ENCODE results near the gene UTP11. TPM values are rescaled to one million over a fixed set of nuclear protein-coding genes. Genes with fewer than 3 reads are reported as not detected.

UTP11 gene
- total and polyA plus RNA-seq, 2 of the 8 experiments (the other 6 are each of a cell fraction or from before 2014, with no cell fraction given): 19.5 to 60.5 TPM

DNA sequence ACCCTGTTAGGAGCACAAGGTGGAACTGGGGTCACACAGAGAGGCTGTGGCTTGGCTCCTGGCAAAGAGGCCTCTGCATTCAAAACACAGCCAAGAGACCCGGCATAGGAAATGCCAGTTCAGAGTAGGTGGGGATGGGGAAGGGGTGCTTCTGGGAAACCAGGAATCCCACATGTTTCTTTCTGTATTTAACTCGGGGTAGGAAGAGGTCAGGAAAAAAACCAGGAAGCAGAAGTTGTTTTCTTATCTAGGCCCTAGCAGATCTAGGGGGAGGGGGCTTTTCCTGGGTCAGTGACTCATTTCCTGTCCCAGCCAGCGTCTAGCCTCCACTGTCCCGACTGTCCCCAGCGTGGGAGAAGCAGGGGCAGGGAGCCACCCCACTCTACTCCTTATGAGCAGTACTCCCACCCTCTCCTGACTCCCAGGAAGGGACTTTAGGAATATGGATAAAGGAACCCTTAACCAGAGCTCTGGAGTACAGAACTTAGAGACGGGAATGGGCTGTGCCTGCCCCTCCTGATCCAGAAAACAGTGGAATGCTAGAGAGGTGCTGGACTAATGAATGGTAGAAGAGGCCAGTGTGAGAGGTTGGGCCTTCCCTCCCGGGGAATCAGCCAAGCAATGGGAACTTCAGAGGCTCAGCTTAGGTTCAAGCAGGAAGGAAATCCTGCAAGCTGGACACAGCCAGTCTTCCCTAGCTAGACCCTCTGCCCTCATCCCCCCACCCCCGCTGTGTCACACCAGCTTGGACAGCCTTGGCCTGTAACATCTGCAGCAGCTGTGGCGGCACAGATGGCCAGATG, 12.9 kb upstream of the UTP11 start:
- whole genome bisulfite sequencing, 2 experiments (ENCODE audit: extremely low coverage in 1 of 2, insufficient coverage in 1 of 2, insufficient read length in 1 of 2, insufficient replicate concordance in 2 of 2, low coverage in 1 of 2, low lambda C conversion rate in 2 of 2, missing lambda C conversion rate in 1 of 2): 65% methylated on average over 9 of the region's 9 CpGs; no CpG with 5 or more reads in 1 of the 2 experiments
- H2BK5ac ChIP-seq (ENCODE audit: low read depth, low read length): peak overlapping the region; percentile 94
- no peaks in the 10 kb centered on the region for H3K9me3 ChIP-seq (ENCODE audit: insufficient read depth in 2 of 2, low read depth in 1 of 2, low read length in 1 of 2)
- H3K14ac ChIP-seq (ENCODE audit: insufficient read length): no peak overlapping the region
- no peak overlapping the region for H2AFZ ChIP-seq (ENCODE audit: low read length)
- H2BK15ac ChIP-seq (ENCODE audit: low read length): peak overlapping the region; percentile 97
- peak overlapping the region; percentile 88; the same call in 1 of the 2 replicates for H2AK5ac ChIP-seq (ENCODE audit: low read depth, low read length)
- FAIRE-seq (no peak), DNase-seq (ENCODE audit: low read depth in 1 of 2, low spot score in 2 of 2) (peak in 1 of 2 experiments; percentile 55)
- peaks cover 0 to 18% of the 10 kb centered on the region in 2 experiments; a peak in 3 of 4 replicates for H3K79me2 ChIP-seq (ENCODE audit: control insufficient read depth in 1 of 2, insufficient read depth in 2 of 2, low read length in 2 of 2)
- peak overlapping the region; percentile 51; the same call in 1 of the 2 replicates for H4K8ac ChIP-seq (ENCODE audit: extremely low read depth, insufficient read depth, low read length)
- peaks cover 0 to 17% (median 5%) of the 10 kb centered on the region in 4 experiments; a peak in 5 of 8 replicates for H3K36me3 ChIP-seq (ENCODE audit: control insufficient read depth in 2 of 4, insufficient read depth in 4 of 4, low read length in 3 of 4)
- no peak overlapping the region for H3K4ac ChIP-seq (replicated peaks; ENCODE audit: insufficient read length, low read depth, low read length)
- peak overlapping the region; percentile 36 to 40 for H3K4me2 ChIP-seq (ENCODE audit: insufficient read depth in 1 of 2, low read depth in 2 of 2, low read length in 2 of 2)
- peaks cover 0 to 3% (median under 1%) of the 10 kb centered on the region in 4 experiments; a peak in 2 of 7 replicates for H3K27me3 ChIP-seq (replicated peaks in 1 of 4; ENCODE audit: control insufficient read depth in 3 of 4, extremely low read depth in 1 of 4, insufficient read depth in 3 of 4, low read length in 3 of 4)
- no peak overlapping the region for H3K23ac ChIP-seq (ENCODE audit: insufficient read length)
- peak overlapping the region; percentile 86 for H2BK12ac ChIP-seq (ENCODE audit: low read depth, low read length)
- 0 out of 8 replicates have a peak overlapping the region, but pooled peaks of 1 of the 4 experiments have one; percentile 3 for H3K4me3 ChIP-seq (ENCODE audit: extremely low read depth in 1 of 4, insufficient read depth in 2 of 4, low read depth in 3 of 4, low read length in 4 of 4)
- H3K4me1 ChIP-seq (replicated peaks in 1 of 4; ENCODE audit: control insufficient read depth in 3 of 4, insufficient read depth in 4 of 4, low read length in 3 of 4): peaks cover 11 to 52% (median 42%) of the 10 kb centered on the region in 4 experiments
- no peaks in the 10 kb centered on the region for H4K20me1 ChIP-seq (replicated peaks in 1 of 2; ENCODE audit: control insufficient read depth in 1 of 2, insufficient read depth in 2 of 2, low read length in 2 of 2)
- H3K79me1 ChIP-seq (ENCODE audit: low read depth, low read length): peaks cover 4% of the 10 kb centered on the region; the same call in 1 of the 2 replicates
- peak overlapping the region; percentile 37; the same call in 1 of the 2 replicates for H3K27ac ChIP-seq (ENCODE audit: low read depth, low read length)
- H4K5ac ChIP-seq (ENCODE audit: insufficient read length, low read depth, low read length): peak overlapping the region; percentile 65
- peak overlapping the region; percentile 72 for H3K18ac ChIP-seq (ENCODE audit: extremely low read depth, low read length)
- peak overlapping the region in 2 of 4 experiments; percentile 24 to 25; a peak in 2 of 7 replicates for H3K9ac ChIP-seq (replicated peaks in 1 of 4; ENCODE audit: extremely low read depth in 1 of 4, low read depth in 3 of 4, low read length in 3 of 4)
- no peak overlapping the region for H3K56ac ChIP-seq (replicated peaks; ENCODE audit: insufficient read length, low read depth, low read length)
- H3K23me2 ChIP-seq (ENCODE audit: low read depth, low read length): peaks cover 6% of the 10 kb centered on the region
- ChIA-PET CTCF (ENCODE audit: partially characterized antibody) (interaction anchor here (0.9 to 14.7 kb wide), 4 partner anchors 9 to 503 kb away, joined by 3 to 211 read pairs (median 14); partner anchors contain the start of genes SF3A3 and UTP11), POLR2A (ENCODE audit: partially characterized antibody) (interaction anchor here (0.8 to 5.6 kb wide), 5 partner anchors 9 to 142 kb away, joined by 3 to 31 read pairs (median 5); partner anchors contain the start of genes SF3A3 and UTP11)
- H4K91ac ChIP-seq (replicated peaks; ENCODE audit: insufficient read length, low read length): peak overlapping the region; percentile 92
- H2BK20ac ChIP-seq (ENCODE audit: low read length): peak overlapping the region; percentile 86
- no peak overlapping the region for H2BK120ac ChIP-seq (replicated peaks; ENCODE audit: low read depth, low read length)
- TF ChIP-seq JUND (IDR thresholded peaks at IDR 0.05; ENCODE audit: low read length) (peak; percentile 63; the same call in 1 of the 2 replicates), RAD21 (IDR thresholded peaks at IDR 0.05 in 1 of 2, conservative IDR thresholded peaks at IDR 0.05 in 1 of 2; ENCODE audit: low read depth in 2 of 2, low read length in 2 of 2) (no peak), SAP30 (IDR thresholded peaks at IDR 0.05; ENCODE audit: insufficient read depth, insufficient replicate concordance, low read length) (no peak), RNF2 (IDR thresholded peaks at IDR 0.05; ENCODE audit: borderline replicate concordance, low read depth, low read length, missing control alignments, poor library complexity, severe bottlenecking) (no peak), CBX8 (IDR thresholded peaks at IDR 0.05; ENCODE audit: borderline replicate concordance, low read depth, low read length) (no peak), TEAD4 (IDR thresholded peaks at IDR 0.05; ENCODE audit: low read depth, low read length) (no peak), EGR1 (IDR thresholded peaks at IDR 0.05; ENCODE audit: borderline replicate concordance, low read depth, low read length) (no peak), CHD2 (IDR thresholded peaks at IDR 0.05; ENCODE audit: low read length) (no peak)
- TF ChIP-seq, protein P1, sequence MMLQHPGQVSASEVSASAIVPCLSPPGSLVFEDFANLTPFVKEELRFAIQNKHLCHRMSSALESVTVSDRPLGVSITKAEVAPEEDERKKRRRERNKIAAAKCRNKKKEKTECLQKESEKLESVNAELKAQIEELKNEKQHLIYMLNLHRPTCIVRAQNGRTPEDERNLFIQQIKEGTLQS (IDR thresholded peaks at IDR 0.05; ENCODE audit: insufficient read depth, low read depth, low read length): no peak
